Loucy (cell line): ENCODE results near the gene FARP1.

Experiments
- H2AFZ ChIP-seq: fragments of 200-600 bp; sonication (generic); 2 replicates; pipeline ENCODE4 v1.6.0; 2016; ENCODE audit warnings: antibody characterized with exemption, mild to moderate bottlenecking, low read length, moderate library complexity
- H3F3A ChIP-seq: fragments of 200-600 bp; 2 replicates; pipeline ENCODE4 v1.6.0; 2016; ENCODE audit warnings: antibody characterized with exemption, low read depth, mild to moderate bottlenecking
- H3K27me3 ChIP-seq: fragments of 200-600 bp; sonication (generic); 2 replicates; pipeline ENCODE4 v1.6.1; 2014; ENCODE audit warnings: low read length, mild to moderate bottlenecking; ENCODE audit not compliant: insufficient read depth, poor library complexity, severe bottlenecking
- H3K36me3 ChIP-seq: fragments of 200-600 bp; sonication (generic); 2 replicates; pipeline ENCODE4 v1.6.1; 2016; ENCODE audit warnings: low read length; ENCODE audit not compliant: insufficient read depth
- H3K4me1 ChIP-seq: fragments of 200-600 bp; sonication (generic); 2 replicates; pipeline ENCODE4 v1.5.1; 2014; ENCODE audit warnings: low read length, mild to moderate bottlenecking; ENCODE audit not compliant: insufficient read depth, poor library complexity, severe bottlenecking
- H3K4me2 ChIP-seq: fragments of 200-600 bp; sonication (generic); 2 replicates; pipeline ENCODE4 v1.6.0; 2014; ENCODE audit warnings: antibody characterized with exemption, low read length, low read depth, mild to moderate bottlenecking; ENCODE audit not compliant: poor library complexity, severe bottlenecking
- H3K4me3 ChIP-seq: fragments of 200-600 bp; sonication (generic); 2 replicates; pipeline ENCODE4 v1.5.1; 2014; ENCODE audit warnings: low read length, mild to moderate bottlenecking, mixed read lengths; ENCODE audit not compliant: poor library complexity, severe bottlenecking
- H3K79me2 ChIP-seq: fragments of 200-600 bp; sonication (generic); 2 replicates; pipeline ENCODE4 v1.6.1; 2014; ENCODE audit warnings: low read length; ENCODE audit not compliant: insufficient read depth
- H3K9ac ChIP-seq: fragments of 200-600 bp; sonication (generic); 2 replicates; pipeline ENCODE4 v1.6.0; 2014; ENCODE audit warnings: mild to moderate bottlenecking, low read depth, low read length, moderate library complexity; ENCODE audit not compliant: poor library complexity, severe bottlenecking
- H3K9me2 ChIP-seq: fragments of 200-600 bp; sonication (generic); replicated peaks from 2 replicates; pipeline ENCODE4 v1.6.1; 2016; ENCODE audit warnings: low read depth, low read length, mixed read lengths
- H3K9me3 ChIP-seq: fragments of 200-600 bp; sonication (generic); 2 replicates; pipeline ENCODE4 v1.6.1; 2014; ENCODE audit warnings: mild to moderate bottlenecking, antibody characterized with exemption, low read length, low read depth; ENCODE audit not compliant: insufficient read depth
- H4K20me1 ChIP-seq: fragments of 200-600 bp; sonication (generic); 2 replicates; pipeline ENCODE4 v1.6.0; 2014; ENCODE audit warnings: antibody characterized with exemption, low read length, mild to moderate bottlenecking; ENCODE audit not compliant: insufficient read depth, poor library complexity, severe bottlenecking
- EZH2phosphoT487 ChIP-seq: fragments of 200-600 bp; IDR thresholded peaks from 2 replicates; pipeline ENCODE4 v1.6.1; 2018; ENCODE audit warnings: antibody characterized with exemption, mild to moderate bottlenecking, moderate library complexity, borderline replicate concordance
- TF ChIP-seq, protein P1 (sequence below): fragments of 200-600 bp; sonication (generic); conservative IDR thresholded peaks from 2 replicates; pipeline ENCODE4 v1.5.1; 2014; ENCODE audit warnings: mild to moderate bottlenecking, antibody characterized with exemption, low read length

FARP1 gene

DNA sequence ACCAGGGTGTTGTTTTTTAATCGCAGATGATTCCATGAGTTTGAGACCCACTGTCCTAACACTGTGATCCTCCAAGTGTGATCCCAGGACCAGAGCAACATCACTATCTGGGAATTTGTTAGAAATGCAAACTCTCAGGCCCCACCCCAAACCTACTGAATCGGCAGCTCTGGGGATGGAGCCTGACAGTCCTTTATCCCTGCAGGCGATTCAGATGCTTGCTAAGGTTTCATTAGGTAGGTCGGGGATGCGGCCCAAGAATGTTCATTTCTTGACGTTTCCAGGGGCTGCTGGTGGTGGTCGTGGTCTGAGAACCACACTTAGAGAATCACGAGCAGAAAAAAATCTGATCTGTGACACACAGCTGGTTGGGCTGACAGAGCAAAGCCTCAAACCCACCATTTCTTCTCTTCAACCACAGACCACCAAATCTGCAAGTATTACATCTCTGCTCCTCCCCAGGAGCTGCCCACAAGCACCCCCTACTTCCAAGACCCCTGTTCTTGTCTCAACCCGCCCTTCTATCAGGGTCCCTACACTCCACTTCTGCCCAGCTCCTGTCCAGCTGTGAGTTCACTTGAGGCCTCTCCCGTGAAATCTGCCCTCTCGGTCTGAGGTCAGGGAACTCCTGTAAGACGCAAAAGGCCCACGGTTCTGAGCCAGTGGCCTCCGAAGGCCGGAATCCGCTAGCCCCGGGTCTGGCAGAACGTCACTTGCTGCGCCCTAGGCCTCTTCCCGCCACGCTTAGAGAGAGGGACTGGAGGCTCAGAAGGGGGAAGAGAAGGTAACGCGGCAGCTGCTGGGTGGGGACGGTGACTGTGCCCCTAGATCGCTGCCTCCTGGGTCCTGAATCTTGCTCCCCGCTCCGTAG lies 1.1 kb upstream of the FARP1 start:
- H3K9me2 ChIP-seq, result no peaks in the 10 kb centered on the region
- H3K4me2 ChIP-seq, result no peak overlapping the region
- TF ChIP-seq, protein P1, sequence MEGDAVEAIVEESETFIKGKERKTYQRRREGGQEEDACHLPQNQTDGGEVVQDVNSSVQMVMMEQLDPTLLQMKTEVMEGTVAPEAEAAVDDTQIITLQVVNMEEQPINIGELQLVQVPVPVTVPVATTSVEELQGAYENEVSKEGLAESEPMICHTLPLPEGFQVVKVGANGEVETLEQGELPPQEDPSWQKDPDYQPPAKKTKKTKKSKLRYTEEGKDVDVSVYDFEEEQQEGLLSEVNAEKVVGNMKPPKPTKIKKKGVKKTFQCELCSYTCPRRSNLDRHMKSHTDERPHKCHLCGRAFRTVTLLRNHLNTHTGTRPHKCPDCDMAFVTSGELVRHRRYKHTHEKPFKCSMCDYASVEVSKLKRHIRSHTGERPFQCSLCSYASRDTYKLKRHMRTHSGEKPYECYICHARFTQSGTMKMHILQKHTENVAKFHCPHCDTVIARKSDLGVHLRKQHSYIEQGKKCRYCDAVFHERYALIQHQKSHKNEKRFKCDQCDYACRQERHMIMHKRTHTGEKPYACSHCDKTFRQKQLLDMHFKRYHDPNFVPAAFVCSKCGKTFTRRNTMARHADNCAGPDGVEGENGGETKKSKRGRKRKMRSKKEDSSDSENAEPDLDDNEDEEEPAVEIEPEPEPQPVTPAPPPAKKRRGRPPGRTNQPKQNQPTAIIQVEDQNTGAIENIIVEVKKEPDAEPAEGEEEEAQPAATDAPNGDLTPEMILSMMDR, result no peak
- H4K20me1 ChIP-seq, result no peaks in the 10 kb centered on the region
- H3K4me1 ChIP-seq, result no peaks in the 10 kb centered on the region
- no peaks in the 10 kb centered on the region for H3K79me2 ChIP-seq
- no peaks in the 10 kb centered on the region for H3F3A ChIP-seq
- H3K27me3 ChIP-seq, result no peaks in the 10 kb centered on the region
- no peak overlapping the region for H3K4me3 ChIP-seq
- no peaks in the 10 kb centered on the region for H3K36me3 ChIP-seq
- H3K9me3 ChIP-seq, result no peaks in the 10 kb centered on the region; the same call in 1 of the 2 replicates
- no peak overlapping the region for H3K9ac ChIP-seq
- no peak overlapping the region for H2AFZ ChIP-seq

DNA sequence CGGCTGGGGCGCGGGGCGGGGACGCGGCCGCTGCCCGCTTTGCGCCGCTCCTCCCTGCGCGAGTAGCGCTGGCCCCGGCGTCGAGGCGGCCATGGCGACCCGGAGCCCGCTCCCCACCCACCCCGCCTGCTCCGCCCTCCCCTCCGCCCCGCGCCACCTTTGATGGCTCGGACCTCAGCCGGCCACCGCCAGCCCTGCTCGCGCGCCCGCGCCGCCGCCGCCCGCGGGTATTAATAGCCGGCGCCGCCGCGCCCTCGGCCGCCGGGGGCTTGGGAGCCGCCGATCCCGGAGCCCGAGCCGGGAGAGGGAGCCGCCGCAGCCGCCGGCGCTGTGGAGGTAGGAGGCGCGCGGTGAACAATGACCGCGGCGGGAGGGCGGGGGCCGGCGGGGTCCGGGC lies 261 bp downstream of the FARP1 start:
- Histone ChIP-seq H3F3A (no peaks in the 10 kb centered on the region), H3K9me2 (no peaks in the 10 kb centered on the region), H3K9me3 (no peaks in the 10 kb centered on the region; the same call in 1 of the 2 replicates), H3K36me3 (no peaks in the 10 kb centered on the region), H3K4me2 (no peak overlapping the region), H3K27me3 (no peaks in the 10 kb centered on the region), H3K9ac (no peak overlapping the region), H3K79me2 (no peaks in the 10 kb centered on the region), H2AFZ (no peak overlapping the region), H4K20me1 (no peaks in the 10 kb centered on the region), H3K4me3 (no peak overlapping the region), H3K4me1 (no peaks in the 10 kb centered on the region)
- TF ChIP-seq, protein P1, result no peak
- TF ChIP-seq EZH2phosphoT487, result no peak

GRCh38 chr13:98143601-98144026 lies 720 bp downstream of the FARP1 start:
- Histone ChIP-seq H3K9me2 (no peaks in the 10 kb centered on the region), H3K9me3 (no peaks in the 10 kb centered on the region; the same call in 1 of the 2 replicates), H3K4me2 (no peak overlapping the region), H3K9ac (no peak overlapping the region), H3K4me1 (no peaks in the 10 kb centered on the region), H3K4me3 (no peak overlapping the region), H2AFZ (no peak overlapping the region), H3K79me2 (no peaks in the 10 kb centered on the region), H4K20me1 (no peaks in the 10 kb centered on the region), H3K36me3 (no peaks in the 10 kb centered on the region), H3K27me3 (no peaks in the 10 kb centered on the region), H3F3A (no peaks in the 10 kb centered on the region)
- TF ChIP-seq, protein P1, result no peak
- no peak for TF ChIP-seq EZH2phosphoT487
